GM18511 (cell line): ENCODE data around the gene TK2.
"Not testable (repeated sequence)": the region's sequence is repeated elsewhere in the genome, so short reads cannot be mapped to it uniquely, and the experiment has no call there.

Experiments
- ATAC-seq: cut with Tn5 transposase; IDR thresholded peaks from one replicate; pipeline ENCODE4 v1.9.1; 2021; ENCODE audit warnings: mild to moderate bottlenecking, moderate library complexity; ENCODE audit not compliant: unreplicated experiment

Gene TK2

DNA sequence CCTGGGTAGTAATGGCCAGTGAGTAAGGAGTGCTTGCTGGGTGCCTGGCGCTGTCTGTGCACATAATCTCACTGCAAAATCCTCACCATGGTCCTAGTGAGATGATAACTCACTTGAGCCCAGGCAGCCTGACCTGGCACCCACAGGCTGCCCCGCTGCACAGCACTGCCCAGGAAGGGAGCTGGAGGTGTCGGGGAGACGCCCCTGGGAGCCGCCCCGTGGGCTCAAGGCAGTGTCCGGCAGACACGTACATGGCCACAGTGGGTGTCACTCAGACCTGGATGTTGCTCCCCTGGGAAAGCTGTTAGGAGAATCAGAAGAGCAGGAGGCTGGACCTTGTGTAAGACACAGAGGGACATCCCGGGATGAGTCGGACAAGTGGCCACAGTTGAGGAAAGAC is 78.7 kb downstream of the TK2 start:
- ATAC-seq = no peak

DNA sequence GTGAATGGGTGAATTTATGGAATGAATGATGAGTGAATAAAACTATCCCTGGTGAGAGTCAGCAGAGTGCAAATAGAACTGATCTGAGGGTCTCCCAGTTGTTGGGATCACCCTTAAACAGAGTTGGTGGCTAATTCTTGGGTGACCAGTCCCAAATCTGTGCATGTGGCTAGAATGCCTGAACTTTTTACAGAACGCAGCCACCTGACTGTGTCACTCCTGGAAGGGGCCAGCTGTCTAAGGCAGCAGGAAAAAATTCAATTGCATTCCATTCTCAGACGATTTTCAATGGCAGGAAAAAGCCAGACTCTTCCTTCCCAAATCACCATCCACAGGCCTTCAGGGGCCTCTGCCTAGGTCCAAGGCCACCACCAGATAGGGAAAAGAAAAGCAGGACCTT is 79.4 kb downstream of the TK2 start:
- no peak for ATAC-seq

DNA sequence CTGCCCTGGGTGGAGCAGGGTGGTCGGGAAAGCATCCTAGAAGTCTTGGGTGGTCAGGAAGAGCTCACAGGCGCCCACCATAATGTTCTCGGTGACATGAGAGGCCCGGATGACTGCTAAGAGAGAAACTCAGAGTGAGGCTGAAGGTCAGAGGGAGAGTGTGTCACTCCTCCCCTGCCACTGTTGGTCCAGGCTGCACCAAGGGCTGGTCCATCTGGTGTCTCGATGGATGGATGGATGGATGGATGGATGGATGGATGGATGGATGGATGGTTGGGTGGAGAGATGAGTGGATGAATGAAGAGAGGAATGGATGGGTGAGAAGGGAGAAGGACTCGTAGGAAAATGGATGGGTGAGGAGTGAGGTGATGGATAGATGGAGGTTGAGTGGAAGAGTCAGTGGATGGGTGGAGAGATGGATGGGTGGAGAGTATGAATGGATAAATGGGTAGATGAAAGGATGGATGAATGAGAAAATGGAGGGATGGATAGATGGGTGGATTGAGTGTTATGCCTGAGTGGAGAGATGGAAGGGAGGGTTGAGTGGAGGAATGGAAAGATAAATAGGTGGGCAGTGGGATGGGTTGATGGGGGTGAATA is 79.9 kb downstream of the TK2 start:
- ATAC-seq = no peak

DNA sequence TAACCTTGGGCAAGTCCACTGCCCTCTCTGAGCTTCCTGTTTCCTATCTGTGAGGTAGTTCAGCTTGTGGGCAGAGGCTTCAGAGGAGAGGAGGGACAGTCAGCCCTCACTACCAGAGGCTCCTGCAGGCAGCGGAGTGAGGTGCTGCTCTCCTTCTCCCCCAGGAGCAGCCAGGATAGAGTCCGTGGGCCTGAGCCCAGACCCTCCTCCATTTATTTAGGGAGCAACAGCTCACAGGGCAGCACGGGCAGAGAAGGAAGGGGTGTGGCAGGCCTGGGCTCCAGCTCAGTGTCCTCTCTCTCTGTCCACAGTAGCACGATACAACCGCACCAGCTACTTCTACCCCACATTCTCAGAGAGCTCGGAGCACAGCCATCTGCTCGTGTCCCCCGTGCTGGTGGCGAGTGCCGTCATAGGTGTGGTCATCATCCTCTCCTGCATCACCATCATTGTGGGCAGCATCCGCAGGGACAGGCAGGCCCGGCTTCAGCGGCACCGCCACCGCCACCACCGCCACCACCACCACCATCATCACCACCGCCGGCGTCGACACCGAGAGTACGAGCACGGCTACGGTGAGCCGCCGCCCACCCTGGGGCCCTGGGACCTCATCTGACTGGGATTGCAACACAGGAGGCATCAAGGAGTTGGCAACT is 80.5 kb downstream of the TK2 start:
- ATAC-seq = no peak

DNA sequence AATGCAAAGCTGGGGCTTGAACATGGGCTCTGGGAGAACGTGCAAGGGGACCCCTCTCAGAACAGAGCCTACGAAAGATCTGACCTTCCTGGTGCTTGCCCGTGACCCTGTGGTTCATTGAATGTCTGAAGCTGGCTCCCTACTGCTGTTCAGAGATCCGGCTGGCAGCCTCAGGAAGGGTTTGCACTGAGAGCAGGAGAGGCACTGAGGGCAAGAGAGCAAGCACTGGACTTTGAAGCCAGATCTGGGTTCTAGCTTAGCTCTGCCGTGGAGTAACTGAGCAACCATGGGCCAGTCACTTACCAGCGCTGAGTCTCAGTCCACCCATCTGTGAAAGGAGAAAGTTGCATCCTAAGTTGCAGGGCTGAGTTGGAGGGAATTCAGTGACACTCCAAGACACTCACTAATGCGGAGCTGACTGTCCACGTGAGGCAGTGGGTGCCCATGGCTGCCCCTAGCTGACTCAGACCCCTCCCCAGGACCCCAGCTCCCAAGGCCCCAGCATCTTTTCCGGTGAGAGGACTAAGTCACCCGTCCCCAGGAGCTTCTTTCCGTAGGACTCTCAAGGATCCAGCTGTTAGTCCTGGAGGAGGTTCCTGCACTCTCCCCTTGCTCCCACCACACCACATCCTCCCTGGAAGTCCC is 81.5 kb downstream of the TK2 start:
- ATAC-seq = no peak

DNA sequence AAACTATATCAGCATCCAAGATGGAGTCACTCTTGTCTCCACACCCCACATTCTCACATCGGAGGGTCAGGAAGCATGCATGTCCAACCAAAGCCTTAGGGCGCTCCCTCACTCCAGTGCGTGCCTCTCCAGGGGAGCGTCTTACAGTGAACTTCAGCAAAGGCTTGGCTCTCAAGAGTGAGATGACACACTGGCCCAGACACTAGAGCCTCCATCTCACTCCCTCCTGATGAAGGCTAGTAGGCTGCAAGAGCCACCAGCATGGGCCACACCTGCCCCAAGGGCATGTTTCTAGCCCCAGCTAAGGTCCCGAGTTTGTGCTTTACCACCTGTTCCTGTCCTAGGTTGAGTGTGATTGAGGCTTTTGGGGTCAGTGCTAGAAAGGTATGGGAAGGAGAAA is 82.3 kb downstream of the TK2 start:
- no peak for ATAC-seq

DNA sequence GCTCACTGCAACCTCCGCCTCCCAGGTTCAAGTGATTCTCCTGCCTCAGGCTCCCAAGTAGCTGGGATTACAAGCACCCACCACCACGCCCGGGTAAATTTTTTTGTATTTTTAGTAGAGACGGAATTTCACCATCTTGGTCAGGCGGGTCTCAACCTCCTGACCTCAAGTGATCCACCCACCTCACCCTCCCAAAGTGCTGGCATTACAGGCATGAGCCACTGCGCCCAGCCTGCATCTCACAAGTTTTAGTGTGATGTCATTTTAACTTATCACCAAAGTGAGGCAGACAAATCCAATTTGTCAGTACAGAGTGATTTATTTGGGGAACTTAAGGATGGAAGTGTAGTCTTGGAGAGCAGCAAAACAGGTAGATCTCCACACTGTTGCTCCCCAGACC is 83.3 kb downstream of the TK2 start:
- ATAC-seq = not testable (repeated sequence)

DNA sequence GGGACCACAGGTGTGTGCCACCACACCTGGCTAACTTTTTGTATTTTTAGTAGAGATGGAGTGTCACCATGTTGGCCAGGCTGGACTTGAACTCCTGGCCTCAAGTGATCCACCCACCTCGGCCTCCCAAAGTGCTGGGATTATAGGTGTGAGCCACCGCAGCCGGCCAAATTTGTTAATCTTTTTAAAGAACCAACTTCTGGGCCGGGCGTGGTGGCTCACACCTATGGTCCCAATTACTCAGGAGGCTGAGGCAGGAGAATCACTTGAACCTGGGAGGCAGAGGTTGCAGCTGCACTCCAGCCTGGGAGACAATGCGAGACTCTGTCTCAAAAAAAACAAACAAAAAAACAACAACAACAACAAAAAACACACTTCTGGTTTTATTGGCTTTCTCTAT is 84.0 kb downstream of the TK2 start:
- ATAC-seq = not testable (repeated sequence)

DNA sequence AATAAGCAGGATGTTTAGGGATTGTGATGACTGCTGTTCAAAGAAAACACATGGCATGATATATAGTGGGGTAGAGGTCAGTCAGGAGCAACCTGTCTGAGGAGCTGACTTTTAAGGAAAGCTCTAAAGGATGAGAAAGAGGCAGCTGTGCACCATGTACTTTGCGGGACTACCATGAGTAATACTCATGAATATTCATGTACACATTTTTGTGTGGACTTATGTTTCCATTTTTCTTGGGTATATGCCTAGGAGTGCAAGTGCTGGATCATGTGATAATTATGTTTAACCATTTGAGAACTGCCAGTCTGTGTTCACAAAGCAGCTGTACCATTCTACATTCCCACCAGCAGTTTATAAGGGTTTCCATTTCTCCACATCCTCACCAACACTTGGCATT is 87.0 kb downstream of the TK2 start:
- ATAC-seq = no peak

DNA sequence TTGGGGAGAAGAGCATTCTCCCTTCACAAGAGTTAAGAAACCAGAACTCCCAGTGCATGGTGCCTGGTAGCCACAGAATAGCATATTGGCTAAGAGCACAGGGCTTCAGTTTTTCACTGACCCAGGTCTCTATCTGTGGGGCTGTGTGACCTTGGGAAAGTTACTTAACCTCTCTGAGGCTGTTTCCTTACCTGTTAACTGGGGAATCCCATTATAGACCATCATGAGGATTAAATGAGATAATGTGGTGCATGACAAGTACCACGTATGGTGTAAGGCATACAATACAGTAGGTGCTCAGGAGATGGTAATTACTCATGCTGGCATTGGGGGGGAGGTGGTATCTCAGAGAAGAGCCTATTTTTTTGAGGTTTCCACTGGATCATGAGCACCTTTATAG is 89.2 kb downstream of the TK2 start:
- no peak for ATAC-seq

DNA sequence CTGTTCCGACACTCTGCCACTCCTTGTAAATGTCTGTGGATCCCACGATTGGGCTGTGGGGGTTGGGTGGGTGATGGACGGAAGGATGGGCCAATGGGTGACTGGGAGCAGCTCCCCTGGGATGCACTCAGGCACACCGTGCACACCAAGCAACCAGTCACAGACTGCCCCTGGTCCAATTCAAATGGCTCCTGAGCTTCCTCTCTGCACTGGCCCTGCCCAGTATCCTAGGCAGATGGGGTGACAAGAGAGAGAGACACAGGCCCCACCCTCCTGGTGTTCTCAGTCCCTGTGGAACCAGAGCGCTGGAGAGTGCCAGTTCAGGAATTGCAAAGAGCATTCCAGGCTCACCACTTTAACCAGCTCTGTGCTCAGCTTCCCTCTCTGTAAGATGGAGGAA is 90.0 kb downstream of the TK2 start:
- ATAC-seq = no peak

DNA sequence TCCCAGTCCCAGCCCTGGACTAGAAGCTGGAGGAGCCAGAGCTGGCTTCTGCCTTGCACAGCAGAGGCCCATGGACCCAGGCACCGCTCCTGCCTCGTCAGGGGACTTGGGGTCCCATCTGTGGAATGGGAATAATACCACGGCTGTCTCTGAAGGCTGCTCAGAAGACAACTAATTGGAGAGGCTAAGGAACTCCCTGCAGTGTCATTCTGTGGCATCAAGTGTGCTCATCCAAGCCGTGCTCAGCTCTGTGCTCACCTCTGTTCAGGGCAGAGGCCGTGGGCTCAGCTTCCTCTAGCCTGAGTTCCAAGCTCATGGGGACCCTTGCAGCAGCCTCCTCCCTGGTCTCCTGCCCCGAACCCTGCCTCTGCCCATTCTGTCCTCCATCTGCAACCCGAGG is 91.1 kb downstream of the TK2 start:
- no peak for ATAC-seq

DNA sequence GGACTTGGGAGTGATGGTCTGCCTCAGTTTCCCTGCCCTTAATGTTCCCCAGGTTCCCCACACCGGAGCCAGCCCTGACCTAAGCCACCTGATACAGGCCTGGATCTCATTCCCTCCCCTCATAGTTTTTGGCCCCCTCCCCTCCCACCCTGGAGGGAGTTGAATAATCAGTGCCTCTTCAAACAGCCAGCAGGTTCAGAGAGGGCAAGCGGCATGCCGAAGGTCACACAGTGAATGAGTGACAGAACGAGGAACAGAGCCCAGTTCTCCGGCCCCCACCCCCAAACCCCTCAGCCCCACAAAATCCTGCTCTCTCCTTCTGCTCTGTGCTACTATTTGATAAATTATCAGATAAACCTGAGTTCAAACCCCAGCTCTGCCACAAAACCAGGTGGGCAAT is 91.6 kb downstream of the TK2 start:
- no peak for ATAC-seq
